GM23338 (cell line): ENCODE measurements around the gene ITGA7. TPM values are rescaled to one million over a fixed set of nuclear protein-coding genes. Genes with fewer than 3 reads are reported as not detected.

Experiments used
- ETS1 ChIP-seq: IDR thresholded peaks from 2 replicates; pipeline ENCODE4 v1.6.1; 2016; ENCODE audit warnings: antibody characterized with exemption
- EZH2 ChIP-seq: fragments of 200-600 bp; sonication (generic); IDR thresholded peaks from one replicate; pipeline ENCODE4 v1.8.0; 2017; ENCODE audit warnings: antibody characterized with exemption, mild to moderate bottlenecking, low read depth; ENCODE audit not compliant: unreplicated experiment
- NANOG ChIP-seq: IDR thresholded peaks from 2 replicates; pipeline ENCODE4 v1.6.1; 2016; ENCODE audit warnings: antibody characterized with exemption, borderline replicate concordance
- REST ChIP-seq: IDR thresholded peaks from one replicate; pipeline ENCODE4 v1.6.1; 2018; ENCODE audit warnings: antibody characterized with exemption; ENCODE audit not compliant: unreplicated experiment
- STAT1 ChIP-seq: IDR thresholded peaks from one replicate; pipeline ENCODE4 v1.6.1; 2016; ENCODE audit warnings: antibody characterized with exemption; ENCODE audit not compliant: unreplicated experiment
- ZNF331 ChIP-seq: fragments of 250-450 bp; sonication (Bioruptor Pico); IDR thresholded peaks from 2 replicates; pipeline ENCODE4 v1.5.0; 2020; ENCODE audit warnings: low read depth, mild to moderate bottlenecking, moderate library complexity
- ZNF462 ChIP-seq: fragments of 250-450 bp; sonication (Bioruptor Pico); IDR thresholded peaks from 2 replicates; pipeline ENCODE4 v1.5.0; 2020; ENCODE audit warnings: mild to moderate bottlenecking, moderate library complexity
- polyA plus RNA-seq: library from polyadenylated mRNA; unstranded; fragments of >200 nt; fragmentation: Nextera tagmentation; extraction: Ambion mirVana; gene quantifications from 2 replicates; pipeline ENCODE4 v1.2.1, GENCODE V29; 2016
- total RNA-seq: library from RNA; depleted of rRNA; stranded (reverse); fragments of >200 nt; shearing (Covaris generic); gene quantifications from 2 replicates; pipeline ENCODE4 v1.2.3, GENCODE V29; 2014

Gene ITGA7
- total and polyA plus RNA-seq, 2 experiments from 2014 or later: 20.0 to 49.1 TPM

- TF ChIP-seq ZNF462 (CRISPR knock-in tag) (no peak), EZH2 (no peak), ZNF331 (CRISPR knock-in tag) (no peak), STAT1 (no peak), NANOG (no peak), REST (no peak), ETS1 (no peak)
These were observed 1.1 kb upstream of the ITGA7 start (continued) for GRCh38 chr12:55708695-55709233.
